ENCODE measurements around the gene ENO4.

GRCh38 chr10:116873134-116873533 lies 23.8 kb downstream of the ENO4 start:
- TF ChIP-seq CTCF (IDR thresholded peaks at IDR 0.05; ENCODE audit: insufficient read depth, low read depth, low read length), result no peak
- TF ChIP-seq EZH2 (IDR thresholded peaks at IDR 0.05; ENCODE audit: insufficient read depth, low read length), result no peak
